HFF-Myc (cell line): ENCODE data around the gene RHBDF1.
"Not testable (repeated sequence)": the region's sequence is repeated elsewhere in the genome, so short reads cannot be mapped to it uniquely, and the experiment has no call there.

ENCODE experiments used
- DNase-seq: peaks from one replicate; pipeline ENCODE4 v3.0.0-alpha.2; 2011; ENCODE audit warnings: low read depth; ENCODE audit errors: extremely low read depth
- H3K4me3 ChIP-seq: replicated peaks from 2 replicates; pipeline ENCODE4 v1.5.1; 2011; ENCODE audit warnings: low read depth, mild to moderate bottlenecking, control low read depth, low read length
- CTCF ChIP-seq: IDR thresholded peaks from 2 replicates; pipeline ENCODE4 v1.5.1; 2012; ENCODE audit warnings: mild to moderate bottlenecking, low read depth, low read length, control low read depth; ENCODE audit errors: missing control alignments

Gene RHBDF1

GRCh38 chr16:10772-11171 is 61.7 kb downstream of the RHBDF1 start:
- DNase-seq, H3K4me3 ChIP-seq: not testable (repeated sequence)
- TF ChIP-seq CTCF: peak; percentile 54

DNA sequence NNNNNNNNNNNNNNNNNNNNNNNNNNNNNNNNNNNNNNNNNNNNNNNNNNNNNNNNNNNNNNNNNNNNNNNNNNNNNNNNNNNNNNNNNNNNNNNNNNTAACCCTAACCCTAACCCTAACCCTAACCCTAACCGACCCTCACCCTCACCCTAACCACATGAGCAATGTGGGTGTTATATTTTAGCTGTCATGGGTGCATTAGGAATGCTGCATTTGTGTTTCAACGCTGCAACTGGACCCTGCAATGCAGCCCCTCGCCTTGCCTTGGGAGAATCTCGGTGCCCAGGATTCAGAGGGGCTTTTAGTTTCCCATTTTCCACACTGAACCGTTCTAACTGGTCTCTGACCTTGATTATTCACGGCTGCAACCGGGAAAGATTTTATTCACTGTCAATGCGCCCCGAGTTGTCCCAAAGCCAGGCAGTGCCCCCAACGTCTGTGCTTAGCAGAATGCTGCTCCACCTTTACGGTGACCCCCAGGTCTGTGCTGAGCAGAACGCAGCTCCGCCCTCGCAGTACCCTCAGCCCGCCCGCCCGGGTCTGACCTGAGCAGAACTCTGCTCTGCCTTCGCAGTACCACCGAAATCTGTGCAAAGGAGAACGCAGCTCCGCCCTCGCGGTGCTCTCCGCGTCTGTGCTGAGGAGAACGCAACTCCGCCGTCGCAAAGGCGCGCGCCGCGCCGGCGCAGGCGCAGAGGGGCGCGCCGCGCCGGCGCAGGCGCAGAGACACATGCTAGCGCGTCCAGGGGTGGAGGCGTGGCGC is 62.3 kb downstream of the RHBDF1 start:
- peak overlapping the region; percentile 32 for H3K4me3 ChIP-seq
- no peak for TF ChIP-seq CTCF
- no peak for DNase-seq
